HCT116 (cell line): Measurements from ENCODE around the gene NOL4L.

ENCODE experiments used
- CBX3 ChIP-seq: IDR thresholded peaks from 2 replicates; pipeline ENCODE4 v1.6.1; 2012; ENCODE audit warnings: low read depth
- CEBPB ChIP-seq: IDR thresholded peaks from 2 replicates; pipeline ENCODE4 v1.6.1; 2012; ENCODE audit warnings: low read depth
- CTCF ChIP-seq, 3 experiments: fragments of 200-600 bp in 1 of 3; sonication (generic) in 1 of 3; IDR thresholded peaks in 2 of 3; conservative IDR thresholded peaks in 1 of 3; 2 replicates each; pipeline ENCODE4 v1.5.1; 2012 to 2017; ENCODE audit warnings: low read depth in 2 of 3, low read length in 2 of 3, antibody characterized with exemption in 1 of 3, borderline replicate concordance in 1 of 3, control low read depth in 1 of 3, mild to moderate bottlenecking in 1 of 3, mixed read lengths in 1 of 3, mixed run types in 1 of 3, moderate library complexity in 1 of 3; ENCODE audit not compliant: insufficient read depth in 1 of 3
- EZH2phosphoT487 ChIP-seq: fragments of 200-600 bp; IDR thresholded peaks from 2 replicates; pipeline ENCODE4 v1.6.1; 2018; ENCODE audit warnings: antibody characterized with exemption, borderline replicate concordance
- JUND ChIP-seq: IDR thresholded peaks from 2 replicates; pipeline ENCODE4 v1.6.1; 2012
- MAX ChIP-seq: IDR thresholded peaks from 2 replicates; pipeline ENCODE4 v1.6.1; 2012
- POLR2A ChIP-seq: IDR thresholded peaks from 2 replicates; pipeline ENCODE4 v1.7.0; 2011; ENCODE audit warnings: borderline replicate concordance; ENCODE audit not compliant: insufficient read depth, insufficient read length; ENCODE audit errors: extremely low read depth
- POLR2AphosphoS5 ChIP-seq: IDR thresholded peaks from 2 replicates; pipeline ENCODE4 v1.6.1; 2011; ENCODE audit warnings: mild to moderate bottlenecking, low read depth, low read length, moderate library complexity
- REST ChIP-seq: IDR thresholded peaks from 2 replicates; pipeline ENCODE4 v1.6.1; 2012; ENCODE audit warnings: low read depth
- TCF7L2 ChIP-seq: IDR thresholded peaks from 2 replicates; pipeline ENCODE4 v1.7.0; 2011; ENCODE audit warnings: borderline replicate concordance, inconsistent platforms; ENCODE audit not compliant: insufficient read depth, insufficient read length; ENCODE audit errors: extremely low read depth
- YY1 ChIP-seq: IDR thresholded peaks from 2 replicates; pipeline ENCODE4 v1.6.1; 2011; ENCODE audit warnings: low read length, low read depth, moderate library complexity, mild to moderate bottlenecking; ENCODE audit not compliant: insufficient replicate concordance; ENCODE audit errors: extremely low read depth
- ZBTB33 ChIP-seq: IDR thresholded peaks from 2 replicates; pipeline ENCODE4 v1.6.1; 2011; ENCODE audit warnings: mild to moderate bottlenecking, low read length, moderate library complexity; ENCODE audit not compliant: insufficient replicate concordance; ENCODE audit errors: extremely low read depth
- ZFX ChIP-seq: fragments of 450-650 bp; IDR thresholded peaks from 2 replicates; pipeline ENCODE4 v1.6.1; 2017

GRCh38 chr20:32497589-32498224, 87.4 kb downstream of the NOL4L start:
- no peak for TF ChIP-seq CTCF (IDR thresholded peaks at IDR 0.05 in 2 of 3, conservative IDR thresholded peaks at IDR 0.05 in 1 of 3; ENCODE audit: borderline replicate concordance in 1 of 3, insufficient read depth in 1 of 3, low read depth in 2 of 3, low read length in 2 of 3)
- TF ChIP-seq POLR2A: no peak
- no peak for TF ChIP-seq POLR2AphosphoS5
- no peak for TF ChIP-seq ZFX
- TF ChIP-seq REST: no peak
- no peak for TF ChIP-seq CEBPB
- no peak for TF ChIP-seq YY1
- no peak for TF ChIP-seq CBX3
- TF ChIP-seq ZBTB33: no peak
- no peak for TF ChIP-seq JUND
- no peak for TF ChIP-seq TCF7L2
- no peak for TF ChIP-seq MAX
- no peak for TF ChIP-seq EZH2phosphoT487
